NCI-H446 treated with DMSO at 0.1 percent for 48 hours (cell line): ENCODE results near the gene PTPRM.

Experiments used
- DNase-seq: peaks from one replicate; lab custom pipeline; 2025; lab: John Stamatoyannopoulos, UW

PTPRM gene

GRCh38 chr18:7668392-7668791, 101.3 kb downstream of the PTPRM start:
- no peak for DNase-seq

- no peak for DNase-seq
Observed at GRCh38 chr18:7669361-7669760, 102.2 kb downstream of the PTPRM start.

GRCh38 chr18:7671105-7671504, 104.0 kb downstream of the PTPRM start:
- DNase-seq: no peak

GRCh38 chr18:7676253-7676873, 109.2 kb downstream of the PTPRM start:
- DNase-seq: no peak

GRCh38 chr18:7677001-7677400, 109.9 kb downstream of the PTPRM start:
- DNase-seq: no peak

- DNase-seq: no peak
Observed at GRCh38 chr18:7677424-7677823, 110.3 kb downstream of the PTPRM start.

GRCh38 chr18:7678389-7678788, 111.3 kb downstream of the PTPRM start:
- no peak for DNase-seq

- DNase-seq: no peak
Observed at GRCh38 chr18:7678801-7679200, 111.7 kb downstream of the PTPRM start.

GRCh38 chr18:7681298-7681697, 114.2 kb downstream of the PTPRM start:
- DNase-seq: no peak

- no peak for DNase-seq
Observed at GRCh38 chr18:7682321-7682720, 115.2 kb downstream of the PTPRM start.

- no peak for DNase-seq
Observed at GRCh38 chr18:7683753-7684152, 116.6 kb downstream of the PTPRM start.

- DNase-seq: no peak
Observed at GRCh38 chr18:7684357-7684756, 117.2 kb downstream of the PTPRM start.

- no peak for DNase-seq
Observed at GRCh38 chr18:7684966-7685365, 117.8 kb downstream of the PTPRM start.

- no peak for DNase-seq
Observed at GRCh38 chr18:7686278-7686677, 119.2 kb downstream of the PTPRM start.

GRCh38 chr18:7688580-7688979, 121.5 kb downstream of the PTPRM start:
- no peak for DNase-seq

- no peak for DNase-seq
Observed at GRCh38 chr18:7691206-7691605, 124.1 kb downstream of the PTPRM start.

GRCh38 chr18:7696780-7697179, 129.7 kb downstream of the PTPRM start:
- no peak for DNase-seq

- no peak for DNase-seq
Observed at GRCh38 chr18:7697306-7697705, 130.2 kb downstream of the PTPRM start.

GRCh38 chr18:7711495-7711894, 144.4 kb downstream of the PTPRM start:
- no peak for DNase-seq

- DNase-seq: no peak
Observed at GRCh38 chr18:7720395-7720794, 153.3 kb downstream of the PTPRM start.

GRCh38 chr18:7721532-7721931, 154.4 kb downstream of the PTPRM start:
- no peak for DNase-seq

GRCh38 chr18:7722955-7723354, 155.8 kb downstream of the PTPRM start:
- no peak for DNase-seq

GRCh38 chr18:7723558-7723957, 156.4 kb downstream of the PTPRM start:
- DNase-seq: no peak

- DNase-seq: no peak
Observed at GRCh38 chr18:7725473-7725872, 158.4 kb downstream of the PTPRM start.

- no peak for DNase-seq
Observed at GRCh38 chr18:7725897-7726296, 158.8 kb downstream of the PTPRM start.
